HCT116 (cell line): Measurements from ENCODE around the gene DAND5. TPM values are rescaled to one million over a fixed set of nuclear protein-coding genes. Genes with fewer than 3 reads are reported as not detected.

Source experiments
- ATAC-seq: fragments of 200-7000 bp; cut with Tn5 transposase; 2 replicates; pipeline ENCODE4 v1.9.1; 2020; ENCODE audit warnings: mild to moderate bottlenecking, moderate library complexity
- BruUV-seq: library from RNA; stranded (reverse); fragments of 400-500 nt; replicated peaks from 2 replicates; lab custom pipeline; 2021; lab: Mats Ljungman, UMichigan
- CTCF ChIA-PET: fragments of 300-600 bp; sonication (Branson Sonifier 250); formaldehyde crosslinking; loops from one replicate; lab custom pipeline; 2021; ENCODE audit warnings: antibody characterized with exemption; lab: Charles Lee
- POLR2A ChIA-PET: fragments of 300-600, 350-600 bp; sonication (Branson Sonifier 250); formaldehyde crosslinking; loops from one replicate; lab custom pipeline; 2021; ENCODE audit warnings: antibody characterized with exemption; lab: Charles Lee
- RAD21 ChIA-PET, 2 experiments: fragments of 300-600 bp; sonication (Branson Sonifier 250); formaldehyde crosslinking; loops; one replicate each; lab custom pipeline; 2023; ENCODE audit warnings: low total read pairs in 2 of 2; ENCODE audit not compliant: uncharacterized antibody in 2 of 2, unreplicated experiment in 2 of 2, low non-redundant PET in 1 of 2; lab: Charles Lee
- DNase-seq: peaks from one replicate; pipeline ENCODE4 v3.0.0-alpha.2; 2010; ENCODE audit warnings: low read depth, low spot score
- H2AFZ ChIP-seq: fragments of 200-600 bp; shearing (Covaris generic), sonication (generic); 2 replicates; pipeline ENCODE4 v1.6.1; 2017; ENCODE audit warnings: low read depth, mixed run types, mixed read lengths, antibody characterized with exemption, low read length; ENCODE audit not compliant: poor library complexity, severe bottlenecking
- H3K27ac ChIP-seq: 2 replicates; pipeline ENCODE4 v1.5.1; 2012; ENCODE audit warnings: low read depth, low read length
- H3K27me3 ChIP-seq: fragments of 200-600 bp; sonication (generic); 2 replicates; pipeline ENCODE4 v1.6.1; 2016; ENCODE audit warnings: mixed run types, low read length, mixed read lengths; ENCODE audit not compliant: insufficient read depth
- H3K36me3 ChIP-seq, 2 experiments: fragments of 200-500 bp in 1 of 2; fragments of 200-600 bp in 1 of 2; sonication (Bioruptor generic) in 1 of 2; sonication (generic) in 1 of 2; 2 replicates each; pipeline versions ENCODE4 v1.5.1 to v1.6.1; 2014 to 2016; ENCODE audit warnings: low read length in 2 of 2, inconsistent platforms in 1 of 2, mixed read lengths in 1 of 2, mixed run types in 1 of 2; ENCODE audit not compliant: insufficient read depth in 2 of 2, control insufficient read depth in 1 of 2
- H3K4me1 ChIP-seq, 2 experiments: fragments of 200-600 bp in 1 of 2; sonication (generic) in 1 of 2; 2 replicates each; pipeline versions ENCODE4 v1.5.1 to v1.6.1; 2012 to 2017; ENCODE audit warnings: low read length in 2 of 2, inconsistent platforms in 1 of 2, mild to moderate bottlenecking in 1 of 2, mixed read lengths in 1 of 2, mixed run types in 1 of 2, moderate library complexity in 1 of 2; ENCODE audit not compliant: insufficient read depth in 2 of 2, control insufficient read depth in 1 of 2
- H3K4me2 ChIP-seq: fragments of 200-600 bp; sonication (generic); 2 replicates; pipeline ENCODE4 v1.6.1; 2017; ENCODE audit warnings: mixed run types, low read length, mixed read lengths
- H3K4me3 ChIP-seq, 2 experiments: fragments of 200-600 bp in 1 of 2; sonication (generic) in 1 of 2; replicated peaks in 1 of 2; 2 replicates each; pipeline ENCODE4 v1.5.1; 2011 to 2016; ENCODE audit warnings: low read length in 2 of 2, control low read depth in 1 of 2, low read depth in 1 of 2, mild to moderate bottlenecking in 1 of 2, mixed read lengths in 1 of 2, mixed run types in 1 of 2
- H3K79me2 ChIP-seq: fragments of 200-600 bp; sonication (generic); 2 replicates; pipeline ENCODE4 v1.6.1; 2017; ENCODE audit warnings: mild to moderate bottlenecking, mixed run types, low read length, moderate library complexity, mixed read lengths; ENCODE audit not compliant: insufficient read depth
- H3K9ac ChIP-seq: fragments of 200-600 bp; sonication (generic); 2 replicates; pipeline ENCODE4 v1.6.1; 2016; ENCODE audit warnings: low read length, mixed read lengths
- H3K9me2 ChIP-seq: fragments of 200-600 bp; sonication (generic), shearing (Covaris generic); 2 replicates; pipeline ENCODE4 v1.6.1; 2017; ENCODE audit warnings: mixed run types, mild to moderate bottlenecking, moderate library complexity; ENCODE audit not compliant: insufficient read depth
- H3K9me3 ChIP-seq, 2 experiments: fragments of 200-500 bp in 1 of 2; fragments of 200-600 bp in 1 of 2; sonication (Bioruptor generic) in 1 of 2; sonication (generic) in 1 of 2; 2 replicates each; pipeline ENCODE4 v1.6.1; 2014 to 2017; ENCODE audit warnings: low read length in 2 of 2, mixed read lengths in 2 of 2, inconsistent platforms in 1 of 2, low read depth in 1 of 2, mild to moderate bottlenecking in 1 of 2, mixed run types in 1 of 2, moderate library complexity in 1 of 2; ENCODE audit not compliant: control insufficient read depth in 1 of 2, insufficient read depth in 1 of 2
- H4K20me1 ChIP-seq: fragments of 200-600 bp; sonication (generic), shearing (Covaris generic); 2 replicates; pipeline ENCODE4 v1.6.1; 2017; ENCODE audit warnings: mixed run types, mild to moderate bottlenecking, moderate library complexity; ENCODE audit not compliant: insufficient read depth
- CEBPB ChIP-seq: IDR thresholded peaks from 2 replicates; pipeline ENCODE4 v1.6.1; 2012; ENCODE audit warnings: low read depth
- ELF1 ChIP-seq: IDR thresholded peaks from 2 replicates; pipeline ENCODE4 v1.6.1; 2012; ENCODE audit warnings: low read depth, borderline replicate concordance
- EZH2phosphoT487 ChIP-seq: fragments of 200-600 bp; IDR thresholded peaks from 2 replicates; pipeline ENCODE4 v1.6.1; 2018; ENCODE audit warnings: antibody characterized with exemption, borderline replicate concordance
- FOSL1 ChIP-seq: IDR thresholded peaks from 2 replicates; pipeline ENCODE4 v1.6.1; 2012; ENCODE audit warnings: low read depth
- JUND ChIP-seq: IDR thresholded peaks from 2 replicates; pipeline ENCODE4 v1.6.1; 2012
- POLR2AphosphoS5 ChIP-seq: IDR thresholded peaks from 2 replicates; pipeline ENCODE4 v1.6.1; 2011; ENCODE audit warnings: mild to moderate bottlenecking, low read depth, low read length, moderate library complexity
- YY1 ChIP-seq: IDR thresholded peaks from 2 replicates; pipeline ENCODE4 v1.6.1; 2011; ENCODE audit warnings: low read length, low read depth, moderate library complexity, mild to moderate bottlenecking; ENCODE audit not compliant: insufficient replicate concordance; ENCODE audit errors: extremely low read depth
- intact Hi-C: fragments of 100-400 bp; cut with micrococcal nuclease; formaldehyde crosslinking; loops from 2 replicates; pipeline ENCODE4 v1.10.0; 2022
- total RNA-seq: library from RNA; stranded (reverse); gene quantifications from one replicate; pipeline ENCODE4 v1.2.1, GENCODE V29; 2021; ENCODE audit not compliant: unreplicated experiment
- TF ChIP-seq, protein P1 (sequence below): IDR thresholded peaks from 2 replicates; pipeline ENCODE4 v1.6.1; 2012; ENCODE audit warnings: low read depth

The DAND5 gene
- total RNA-seq, 1 experiment from 2014 or later, result 0.25 TPM

DNA sequence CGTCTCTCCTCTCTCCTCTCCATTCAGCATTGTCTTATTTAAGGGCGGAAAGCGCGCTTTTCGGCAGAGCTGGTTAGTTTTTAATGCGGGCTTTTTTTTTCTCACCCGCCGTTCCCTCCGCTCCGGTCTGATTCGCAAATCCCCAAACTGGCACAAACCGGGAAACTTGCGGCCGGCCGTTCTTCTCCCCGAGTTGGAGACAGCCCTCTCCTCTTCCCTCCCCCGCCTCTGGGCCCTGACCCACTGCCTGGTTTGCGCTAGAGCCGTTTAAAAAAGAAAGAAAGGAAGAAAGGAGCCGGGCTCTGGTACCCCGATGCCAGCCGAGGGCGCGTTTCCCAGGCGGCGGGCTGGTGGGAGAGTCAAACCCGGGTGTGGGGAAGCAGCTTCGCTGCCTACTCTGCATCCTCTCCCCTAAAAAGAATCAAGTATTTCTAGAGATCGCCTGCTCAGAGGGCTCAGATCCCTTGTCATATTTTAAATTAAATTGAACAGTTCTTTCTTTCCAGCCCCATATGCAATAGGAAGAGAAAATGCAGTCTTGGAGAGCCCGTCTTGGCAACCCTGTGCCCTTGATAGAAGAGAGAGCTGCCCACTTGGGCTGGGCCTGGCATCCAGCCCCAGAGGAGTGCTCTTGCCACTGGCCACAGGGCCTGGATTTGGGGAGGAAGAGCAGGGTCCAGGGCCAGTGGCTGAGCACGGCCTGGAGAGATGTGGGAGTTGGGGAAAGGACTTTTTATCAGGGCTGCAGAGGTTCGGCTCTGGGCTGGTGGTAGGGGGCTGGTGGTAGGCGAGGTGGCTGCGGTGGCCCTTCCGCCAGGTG is 44.9 kb downstream of the DAND5 start:
- no TSS peak for BruUV-seq
- no peaks in the 10 kb centered on the region; the same call in 1 of the 2 replicates for H4K20me1 ChIP-seq
- ATAC-seq (no peak), DNase-seq (no peak)
- H3K36me3 ChIP-seq, result no peaks in the 10 kb centered on the region
- H3K9ac ChIP-seq, result no peak overlapping the region
- no peaks in the 10 kb centered on the region for H3K27me3 ChIP-seq
- no peaks in the 10 kb centered on the region for H3K9me3 ChIP-seq
- no peak overlapping the region for H3K4me3 ChIP-seq
- no peaks in the 10 kb centered on the region for H3K79me2 ChIP-seq
- TF ChIP-seq JUND (no peak), FOSL1 (no peak), EZH2phosphoT487 (no peak), POLR2AphosphoS5 (no peak), YY1 (no peak), CEBPB (no peak), ELF1 (no peak)
- TF ChIP-seq, protein P1, sequence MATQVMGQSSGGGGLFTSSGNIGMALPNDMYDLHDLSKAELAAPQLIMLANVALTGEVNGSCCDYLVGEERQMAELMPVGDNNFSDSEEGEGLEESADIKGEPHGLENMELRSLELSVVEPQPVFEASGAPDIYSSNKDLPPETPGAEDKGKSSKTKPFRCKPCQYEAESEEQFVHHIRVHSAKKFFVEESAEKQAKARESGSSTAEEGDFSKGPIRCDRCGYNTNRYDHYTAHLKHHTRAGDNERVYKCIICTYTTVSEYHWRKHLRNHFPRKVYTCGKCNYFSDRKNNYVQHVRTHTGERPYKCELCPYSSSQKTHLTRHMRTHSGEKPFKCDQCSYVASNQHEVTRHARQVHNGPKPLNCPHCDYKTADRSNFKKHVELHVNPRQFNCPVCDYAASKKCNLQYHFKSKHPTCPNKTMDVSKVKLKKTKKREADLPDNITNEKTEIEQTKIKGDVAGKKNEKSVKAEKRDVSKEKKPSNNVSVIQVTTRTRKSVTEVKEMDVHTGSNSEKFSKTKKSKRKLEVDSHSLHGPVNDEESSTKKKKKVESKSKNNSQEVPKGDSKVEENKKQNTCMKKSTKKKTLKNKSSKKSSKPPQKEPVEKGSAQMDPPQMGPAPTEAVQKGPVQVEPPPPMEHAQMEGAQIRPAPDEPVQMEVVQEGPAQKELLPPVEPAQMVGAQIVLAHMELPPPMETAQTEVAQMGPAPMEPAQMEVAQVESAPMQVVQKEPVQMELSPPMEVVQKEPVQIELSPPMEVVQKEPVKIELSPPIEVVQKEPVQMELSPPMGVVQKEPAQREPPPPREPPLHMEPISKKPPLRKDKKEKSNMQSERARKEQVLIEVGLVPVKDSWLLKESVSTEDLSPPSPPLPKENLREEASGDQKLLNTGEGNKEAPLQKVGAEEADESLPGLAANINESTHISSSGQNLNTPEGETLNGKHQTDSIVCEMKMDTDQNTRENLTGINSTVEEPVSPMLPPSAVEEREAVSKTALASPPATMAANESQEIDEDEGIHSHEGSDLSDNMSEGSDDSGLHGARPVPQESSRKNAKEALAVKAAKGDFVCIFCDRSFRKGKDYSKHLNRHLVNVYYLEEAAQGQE, result no peak
- H3K9me2 ChIP-seq, result no peaks in the 10 kb centered on the region
- intact Hi-C loops, result no loop called here
- RAD21 ChIA-PET, result interaction anchor here in 1 of 2 experiments (1.3 kb wide), 1 partner anchor 42 kb away, joined by 3 read pairs; no protein-coding TSS in a partner anchor
- H2AFZ ChIP-seq, result no peak overlapping the region
- H3K27ac ChIP-seq, result no peak overlapping the region
- POLR2A ChIA-PET, result interaction anchor here (1.2 kb wide), 1 partner anchor 14 kb away, joined by 3 read pairs; no protein-coding TSS in a partner anchor
- H3K4me2 ChIP-seq, result no peak overlapping the region
- H3K4me1 ChIP-seq, result peaks cover 16 to 21% of the 10 kb centered on the region in 2 experiments
- CTCF ChIA-PET, result interaction anchor here (1.6 kb wide), 1 partner anchor 16 kb away, joined by 7 read pairs; no protein-coding TSS in a partner anchor
